HG03342 (cell line): ENCODE measurements around the gene SYNE3.

Experiments
- ATAC-seq: cut with Tn5 transposase; IDR thresholded peaks from one replicate; pipeline ENCODE4 v1.9.1; 2021; ENCODE audit warnings: mild to moderate bottlenecking, moderate library complexity; ENCODE audit not compliant: unreplicated experiment

Gene SYNE3

GRCh38 chr14:95478309-95478708 is 38.1 kb downstream of the SYNE3 start:
- ATAC-seq: no peak

- ATAC-seq: no peak
Observed at GRCh38 chr14:95477411-95478269, 38.8 kb downstream of the SYNE3 start.

GRCh38 chr14:95476747-95477146 is 39.7 kb downstream of the SYNE3 start:
- no peak for ATAC-seq

- ATAC-seq: no peak
Observed at GRCh38 chr14:95475540-95476240, 40.8 kb downstream of the SYNE3 start.

GRCh38 chr14:95474941-95475340 is 41.5 kb downstream of the SYNE3 start:
- no peak for ATAC-seq

GRCh38 chr14:95474486-95474885 is 42.0 kb downstream of the SYNE3 start:
- no peak for ATAC-seq

- no peak for ATAC-seq
Observed at GRCh38 chr14:95472819-95473251, 43.6 kb downstream of the SYNE3 start.

- no peak for ATAC-seq
Observed at GRCh38 chr14:95471476-95471875, 45.0 kb downstream of the SYNE3 start.

GRCh38 chr14:95471016-95471415 is 45.4 kb downstream of the SYNE3 start:
- ATAC-seq: no peak

- no peak for ATAC-seq
Observed at GRCh38 chr14:95469134-95469481, 47.3 kb downstream of the SYNE3 start.

GRCh38 chr14:95468448-95469133 is 47.9 kb downstream of the SYNE3 start:
- ATAC-seq: no peak

- ATAC-seq: no peak
Observed at GRCh38 chr14:95467657-95468056, 48.8 kb downstream of the SYNE3 start.

GRCh38 chr14:95467232-95467631 is 49.2 kb downstream of the SYNE3 start:
- no peak for ATAC-seq
